ENCODE measurements around the gene SIRT7.
"Not testable (repeated sequence)": the region's sequence is repeated elsewhere in the genome, so short reads cannot be mapped to it uniquely, and the experiment has no call there.

The SIRT7 gene

DNA sequence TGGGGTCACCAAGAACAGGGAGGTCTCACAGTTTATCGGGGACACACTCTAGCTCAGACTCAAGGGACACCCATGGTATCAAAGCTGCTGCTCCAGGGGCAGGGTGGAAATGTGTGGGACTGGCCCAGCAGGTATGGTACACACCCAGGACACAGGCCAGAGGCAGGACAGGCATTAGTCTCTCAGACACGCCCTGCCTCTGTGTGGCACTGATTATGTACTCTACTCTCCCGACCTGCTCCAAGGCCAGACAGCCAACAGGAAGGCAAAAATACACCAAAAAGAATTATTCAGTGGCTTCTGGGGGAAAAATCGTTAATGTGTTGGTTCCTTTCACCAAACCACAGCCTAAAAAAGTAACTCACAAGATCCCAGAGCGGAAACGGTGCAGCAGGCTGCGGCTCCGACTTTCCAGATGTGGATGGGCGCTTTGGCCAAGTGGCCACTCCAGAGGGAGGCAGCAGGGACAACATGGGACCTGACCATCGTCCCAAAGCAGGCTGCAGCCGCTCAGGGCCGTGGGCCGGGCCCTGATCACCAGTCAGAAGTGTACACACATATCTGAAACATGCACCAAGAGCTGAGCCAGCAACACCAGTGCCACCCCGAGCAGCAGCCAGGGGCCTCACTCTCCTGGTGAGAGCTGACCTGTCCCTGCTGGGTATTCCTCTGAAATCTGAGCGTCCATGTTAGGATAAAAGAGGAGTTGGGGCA, 1.0 kb upstream of the SIRT7 start:
- no peak for DNase-seq

DNA sequence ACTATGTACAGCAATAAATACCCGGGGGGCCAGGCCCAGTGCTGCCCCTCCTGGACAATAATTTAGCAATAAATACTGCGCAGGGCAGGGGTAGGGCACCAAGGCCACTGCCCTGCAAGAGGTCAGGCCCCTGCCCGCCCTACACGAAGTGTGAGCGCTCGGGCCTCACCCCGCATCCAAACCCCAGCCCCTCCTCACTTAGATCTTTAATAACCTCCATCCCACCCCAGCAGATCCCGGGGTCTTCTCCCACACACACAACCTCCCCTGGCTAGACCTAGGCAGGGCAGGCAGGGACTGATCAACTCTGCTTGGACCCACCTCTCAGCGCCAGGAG, 325 bp upstream of the SIRT7 start:
- not testable (repeated sequence) for DNase-seq

- peak; percentile 62 for DNase-seq
Observed at GRCh38 chr17:81916234-81917001, 1.6 kb downstream of the SIRT7 start.

DNA sequence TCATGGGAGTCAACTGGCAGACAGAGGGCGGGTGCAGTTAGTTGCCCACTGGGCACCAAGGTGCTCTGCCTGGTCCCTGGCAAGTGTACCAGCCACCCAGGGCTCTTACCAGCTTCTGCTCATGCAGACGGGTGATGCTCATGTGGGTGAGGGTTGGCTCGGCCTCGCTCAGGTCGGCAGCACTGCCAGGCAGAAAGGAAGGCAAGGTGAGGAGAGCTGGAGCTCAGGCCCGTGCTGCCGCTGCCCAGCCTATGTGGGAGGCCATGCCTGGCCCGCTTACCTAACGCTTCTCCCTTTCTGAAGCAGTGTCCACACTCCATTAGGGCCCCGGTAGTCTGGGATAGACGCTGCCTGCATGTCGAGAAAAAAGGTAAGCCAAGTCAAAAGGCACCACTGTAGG, 2.6 kb downstream of the SIRT7 start:
- DNase-seq, result no peak

DNA sequence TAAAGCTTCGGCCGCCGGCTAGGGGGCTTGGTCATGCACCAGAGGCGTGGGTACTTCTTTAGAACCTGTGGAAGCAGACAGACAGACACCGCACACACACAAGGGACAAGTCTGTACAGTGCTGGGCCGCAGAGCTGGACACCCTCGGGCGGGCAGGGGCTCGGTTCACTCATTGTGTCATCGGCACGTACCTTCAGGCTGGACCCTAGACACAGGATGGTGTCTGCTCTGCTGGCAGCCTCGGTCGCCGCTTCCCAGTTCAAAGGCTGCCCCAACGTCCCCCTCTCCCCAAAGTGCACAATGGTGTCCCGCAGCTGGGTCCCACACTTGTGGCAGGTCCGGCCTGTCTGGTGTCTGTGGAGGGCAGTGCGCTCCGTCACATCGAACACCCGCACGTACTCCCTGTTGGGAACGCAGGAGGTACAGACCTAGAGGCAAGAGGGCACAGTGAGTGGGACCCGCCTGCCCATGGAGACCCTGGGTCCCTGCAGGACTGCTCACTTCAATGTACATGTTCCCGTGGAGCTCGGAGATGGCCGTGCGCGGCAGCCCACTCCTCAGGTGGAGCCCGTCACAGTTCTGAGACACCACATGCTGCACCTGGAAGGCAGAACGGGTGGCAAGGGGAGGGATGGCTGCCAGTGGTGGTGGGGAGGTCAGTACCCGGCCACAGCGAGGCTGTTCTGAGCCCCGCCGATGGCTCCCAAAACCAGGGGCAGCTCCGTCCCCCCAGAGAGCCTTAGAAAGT, 3.7 kb downstream of the SIRT7 start:
- no peak for DNase-seq

- no peak for DNase-seq
Observed at GRCh38 chr17:81913394-81914102, 4.4 kb downstream of the SIRT7 start.

DNA sequence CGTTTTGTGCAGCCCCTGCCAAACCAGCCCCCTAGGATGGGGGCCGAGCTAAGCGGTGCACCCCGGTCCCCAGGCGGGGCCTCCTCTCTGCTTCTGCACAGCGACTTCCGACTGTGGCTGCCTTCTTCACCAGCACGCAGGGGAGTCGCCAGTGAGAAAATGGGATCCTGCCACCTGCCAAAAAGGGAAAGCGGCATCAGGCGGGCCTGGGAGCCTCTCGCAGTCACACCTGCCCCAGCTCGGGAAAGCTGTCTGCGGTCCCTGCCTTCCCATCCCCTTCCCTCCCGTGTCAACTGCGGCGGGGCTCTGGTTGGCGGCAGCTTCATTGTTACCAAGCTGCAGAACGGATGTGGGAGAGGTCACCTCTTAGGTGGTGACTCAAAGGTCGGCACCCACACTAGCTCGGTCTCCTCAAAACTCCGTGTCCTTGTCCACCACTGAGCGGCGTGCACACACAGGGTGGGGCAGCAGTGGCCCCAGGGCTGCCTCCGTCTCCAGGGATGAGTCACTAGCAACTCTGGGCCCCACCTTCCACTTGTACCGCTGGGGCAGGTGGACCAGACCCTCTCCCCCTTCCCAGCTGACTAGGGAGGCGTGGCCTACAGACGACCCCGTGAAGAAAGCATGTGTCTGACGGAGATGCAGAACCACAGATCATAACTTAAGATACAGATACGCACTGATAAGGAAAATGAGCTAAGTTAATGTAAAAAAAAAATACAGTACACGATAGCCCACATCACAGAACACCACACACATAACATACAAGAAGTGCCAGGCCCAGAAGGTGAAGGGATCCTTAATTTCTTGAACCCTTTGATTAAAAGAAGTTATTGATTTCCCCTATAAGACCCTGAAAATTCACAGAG, 5.3 kb downstream of the SIRT7 start:
- no peak for DNase-seq

DNA sequence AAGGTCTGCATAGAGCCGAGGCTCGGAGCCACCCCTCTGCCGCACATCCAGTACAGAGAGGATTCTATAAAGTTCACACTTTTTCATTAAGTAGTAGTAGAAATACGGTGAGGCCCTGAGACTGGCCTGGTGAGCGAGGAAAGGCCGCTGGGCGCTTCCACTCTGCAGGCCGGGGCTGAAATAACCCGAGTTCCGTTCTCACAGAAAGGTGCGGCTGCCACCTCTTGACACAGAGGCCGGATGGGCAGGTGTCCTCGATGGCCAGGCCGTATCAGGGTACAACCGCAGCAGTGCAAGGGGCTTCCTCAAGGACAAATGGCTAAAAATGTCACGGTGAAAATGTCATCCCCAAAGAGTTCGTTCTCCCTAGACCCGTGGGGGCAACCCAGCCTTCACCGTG, 6.0 kb downstream of the SIRT7 start:
- DNase-seq, result no peak

- peak; percentile 82 for DNase-seq
Observed at GRCh38 chr17:81911277-81911961, 6.6 kb downstream of the SIRT7 start, which contains the start of gene PCYT2. Gene PCYT2, minus strand, starts transcription at chr17:81911399. Its CDS starts 44 bp downstream, at chr17:81911355.

DNA sequence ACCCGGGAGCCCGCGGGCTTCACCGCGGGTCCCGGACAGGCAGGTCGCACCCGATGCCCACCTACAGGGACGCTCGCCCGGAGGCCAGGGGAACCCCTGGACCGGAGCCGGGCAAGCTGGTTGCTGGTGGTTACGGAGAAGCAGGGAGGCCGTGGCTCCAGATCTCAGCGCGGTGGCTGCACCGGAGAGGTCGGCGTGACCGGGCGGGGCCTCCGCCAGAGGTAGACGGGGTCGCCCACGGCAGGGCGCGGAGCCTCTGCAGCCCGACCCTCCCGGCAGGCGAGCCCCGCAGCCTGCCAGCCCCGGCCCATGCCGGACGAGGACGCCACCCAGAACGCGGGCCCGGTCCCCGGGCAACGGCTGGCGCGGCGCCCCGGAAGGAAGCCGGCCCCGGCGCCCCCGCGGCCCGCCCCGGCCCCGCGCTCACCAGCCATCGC, 7.1 kb downstream of the SIRT7 start:
- DNase-seq, result no peak

GRCh38 chr17:81909966-81910839, 7.8 kb downstream of the SIRT7 start:
- no peak for DNase-seq

GRCh38 chr17:81909231-81909630, 8.7 kb downstream of the SIRT7 start:
- DNase-seq, result no peak

- no peak for DNase-seq
Observed at GRCh38 chr17:81908793-81909192, 9.2 kb downstream of the SIRT7 start.

GRCh38 chr17:81907219-81908145, 10.5 kb downstream of the SIRT7 start:
- no peak for DNase-seq

GRCh38 chr17:81906476-81907218, 11.3 kb downstream of the SIRT7 start:
- DNase-seq, result no peak

- no peak for DNase-seq
Observed at GRCh38 chr17:81905993-81906392, 12.0 kb downstream of the SIRT7 start.

DNA sequence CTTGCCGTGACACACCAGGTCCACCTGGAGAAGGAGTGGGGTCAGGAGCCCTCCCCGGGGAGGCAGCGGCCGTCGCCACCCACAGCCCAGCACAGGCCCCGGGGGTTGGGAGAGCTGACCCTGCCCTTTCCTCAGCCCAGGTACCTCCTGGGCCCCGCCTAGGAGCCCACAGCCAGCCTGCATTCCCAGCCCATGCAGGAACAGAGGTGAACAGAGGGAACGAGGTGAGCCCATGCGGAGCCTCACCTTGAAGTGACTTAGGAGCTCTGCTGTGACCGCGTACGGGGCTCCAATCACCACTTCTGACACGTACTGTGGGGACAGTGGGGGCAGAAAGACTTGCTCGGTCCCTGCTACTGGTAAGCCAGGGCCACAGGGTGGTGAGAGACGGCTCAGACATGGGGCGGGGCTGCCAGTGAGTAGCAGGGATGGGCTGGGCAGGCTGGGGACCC, 12.5 kb downstream of the SIRT7 start:
- no peak for DNase-seq
